ENCODE results near the gene WBP2NL. TPM values are rescaled to one million over a fixed set of nuclear protein-coding genes. Genes with fewer than 3 reads are reported as not detected.

The WBP2NL gene
- total and polyA plus RNA-seq, 10 donors, result 1.2 to 5.0 (median 1.8) TPM

- H3K9me3 ChIP-seq, result no peaks in the 10 kb centered on the region
- H3K4me1 ChIP-seq, result peaks cover 3 to 31% (median 8%) of the 10 kb centered on the region in 6 donors
- H3K4me3 ChIP-seq, result no peak overlapping the region
- intact Hi-C loops (cut with DNase I; ENCODE audit: low total_unique reads), result no loop called here
- peaks cover 0 to 3% (median 0%) of the 10 kb centered on the region in 7 donors for H3K27me3 ChIP-seq (replicated peaks in 1 of 7)
- DNase-seq, result no peak
- H3K27ac ChIP-seq, result no peak overlapping the region
- no peak for TF ChIP-seq POLR2AphosphoS5 (IDR thresholded peaks at IDR 0.05)
- TF ChIP-seq POLR2A (IDR thresholded peaks at IDR 0.05), result no peak
- TF ChIP-seq CTCF (IDR thresholded peaks at IDR 0.05 in 8 of 11, conservative IDR thresholded peaks at IDR 0.05 in 3 of 11), result no peak
- WGBS, 5 donors, result 89 to 100% (median 93%) methylated on average over 2 of the region's 2 CpGs
- no peaks in the 10 kb centered on the region for H3K36me3 ChIP-seq
These were observed 45.9 kb upstream of the WBP2NL start for GRCh38 chr22:41952713-41953112.

GRCh38 chr22:41957941-41958556 lies 40.5 kb upstream of the WBP2NL start:
- Histone ChIP-seq H3K27me3 (replicated peaks in 1 of 7) (peaks cover 0 to 13% (median 0%) of the 10 kb centered on the region in 7 donors), H3K4me1 (peaks cover 5 to 19% (median 10%) of the 10 kb centered on the region in 6 donors), H3K4me3 (peak overlapping the region in 7 of 8 donors; percentile 0 to 59 (median 15)), H3K9me3 (no peaks in the 10 kb centered on the region), H3K27ac (no peak overlapping the region), H3K36me3 (no peaks in the 10 kb centered on the region)
- WGBS, 5 donors, result 47 to 77% (median 52%) methylated on average over 12 to 23 of the region's 23 CpGs
- peak in 6 of 11 experiments; percentile 7 to 61 (median 36) for TF ChIP-seq CTCF (IDR thresholded peaks at IDR 0.05 in 8 of 11, conservative IDR thresholded peaks at IDR 0.05 in 3 of 11)
- TF ChIP-seq POLR2AphosphoS5 (IDR thresholded peaks at IDR 0.05), result no peak
- DNase-seq, result no peak
- intact Hi-C loops (cut with DNase I; ENCODE audit: low total_unique reads), result no loop called here

GRCh38 chr22:41963453-41964111 lies 35.0 kb upstream of the WBP2NL start:
- no peak overlapping the region for H3K4me3 ChIP-seq
- WGBS, 5 donors, result 73 to 84% (median 78%) methylated on average over 9 of the region's 9 CpGs
- no peak overlapping the region for H3K27ac ChIP-seq
- DNase-seq, result no peak
- H3K36me3 ChIP-seq, result no peaks in the 10 kb centered on the region
- no peaks in the 10 kb centered on the region for H3K9me3 ChIP-seq
- peaks cover 0 to 8% (median 0%) of the 10 kb centered on the region in 6 donors for H3K4me1 ChIP-seq
- peaks cover 0 to under 1% (median 0%) of the 10 kb centered on the region in 7 donors for H3K27me3 ChIP-seq (replicated peaks in 1 of 7)
- intact Hi-C loops (cut with DNase I; ENCODE audit: low total_unique reads), result no loop called here
- TF ChIP-seq CTCF (IDR thresholded peaks at IDR 0.05 in 8 of 11, conservative IDR thresholded peaks at IDR 0.05 in 3 of 11) (no peak), POLR2AphosphoS5 (IDR thresholded peaks at IDR 0.05) (no peak), POLR2A (IDR thresholded peaks at IDR 0.05) (no peak)

- Histone ChIP-seq H3K27me3 (replicated peaks in 1 of 7) (no peaks in the 10 kb centered on the region), H3K36me3 (no peaks in the 10 kb centered on the region), H3K4me1 (peaks cover 0 to 8% (median 0%) of the 10 kb centered on the region in 6 donors), H3K27ac (no peak overlapping the region), H3K4me3 (no peak overlapping the region), H3K9me3 (no peaks in the 10 kb centered on the region)
- DNase-seq, result no peak
- intact Hi-C loops (cut with DNase I; ENCODE audit: low total_unique reads), result no loop called here
- no peak for TF ChIP-seq CTCF (IDR thresholded peaks at IDR 0.05 in 8 of 11, conservative IDR thresholded peaks at IDR 0.05 in 3 of 11)
- no peak for TF ChIP-seq POLR2A (IDR thresholded peaks at IDR 0.05)
- TF ChIP-seq POLR2AphosphoS5 (IDR thresholded peaks at IDR 0.05), result no peak
- WGBS, 5 donors, result 79 to 91% (median 86%) methylated on average over 5 of the region's 5 CpGs
These were observed 34.5 kb upstream of the WBP2NL start for GRCh38 chr22:41964112-41964491.

All from spleen (tissue), 11 donors.